Tibial nerve (tissue), 4 donors: ENCODE measurements around the gene SGPP1.

Experiments used
- CTCF ChIP-seq, 5 experiments: fragments of 200-600 bp in 3 of 5; fragments of 450-650 bp in 2 of 5; sonication (generic) in 3 of 5; IDR thresholded peaks; one replicate each; pipeline ENCODE4 v1.5.1; 2016 to 2019; ENCODE audit warnings: antibody characterized with exemption in 5 of 5, mild to moderate bottlenecking in 3 of 5, moderate library complexity in 2 of 5
- EP300 ChIP-seq, 2 donors: sonication (generic); formaldehyde crosslinking; IDR thresholded peaks; one replicate each; pipeline ENCODE4 v1.6.1; 2017; ENCODE audit warnings: antibody characterized with exemption in 2 of 2, mild to moderate bottlenecking in 1 of 2

GRCh38 chr14:63673255-63673654 lies 54.6 kb downstream of the SGPP1 start:
- TF ChIP-seq CTCF (IDR thresholded peaks at IDR 0.05) (no peak), EP300 (IDR thresholded peaks at IDR 0.05) (no peak)
